ELR (cell line): ENCODE measurements around the gene TMEM131L.
A peak's percentile ranks its signal among the peaks of the same experiment; 100 is the strongest.
"Not testable (repeated sequence)": the region's sequence is repeated elsewhere in the genome, so short reads cannot be mapped to it uniquely, and the experiment has no call there.

Source experiments
- DNase-seq: peaks from one replicate; pipeline ENCODE4 v3.0.0-alpha.2; 2015; ENCODE audit warnings: low read depth

The TMEM131L gene

GRCh38 chr4:153466081-153466948, at the start of gene TMEM131L:
TSS of gene TMEM131L (plus strand) at chr4:153466360. CDS start at chr4:153466398, 38 bp downstream.
- DNase-seq, result peak; percentile 74

- DNase-seq, result not testable (repeated sequence)
These were observed 49.7 kb upstream of the TMEM131L start for GRCh38 chr4:153416456-153416855.

- peak; percentile 61 for DNase-seq
These were observed 48.0 kb upstream of the TMEM131L start for GRCh38 chr4:153418121-153418520.

GRCh38 chr4:153418558-153418957, 47.6 kb upstream of the TMEM131L start:
- DNase-seq, result peak; percentile 43

- no peak for DNase-seq
These were observed 47.1 kb upstream of the TMEM131L start for GRCh38 chr4:153419029-153419428.

- DNase-seq, result no peak
These were observed 46.4 kb upstream of the TMEM131L start for GRCh38 chr4:153419673-153420278.

DNA sequence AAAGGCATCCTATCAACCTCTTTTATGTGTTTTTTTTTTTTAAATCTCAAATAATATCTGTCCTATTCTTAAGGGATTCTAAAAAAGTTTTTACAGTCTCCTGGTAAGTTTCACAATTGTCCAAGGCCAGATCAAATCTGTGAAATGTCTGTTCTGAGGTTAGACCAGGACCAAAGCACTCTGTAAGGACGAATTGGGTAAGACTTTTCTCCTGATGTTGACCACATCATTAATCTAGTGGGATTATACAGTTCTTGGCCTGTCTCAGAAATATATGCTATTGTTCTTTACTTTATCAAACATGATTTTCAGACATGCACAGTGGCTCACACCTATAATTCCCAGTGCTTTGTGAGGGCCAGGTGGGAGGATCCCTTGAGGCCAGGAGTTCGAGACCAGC, 45.8 kb upstream of the TMEM131L start:
- DNase-seq, result no peak

DNA sequence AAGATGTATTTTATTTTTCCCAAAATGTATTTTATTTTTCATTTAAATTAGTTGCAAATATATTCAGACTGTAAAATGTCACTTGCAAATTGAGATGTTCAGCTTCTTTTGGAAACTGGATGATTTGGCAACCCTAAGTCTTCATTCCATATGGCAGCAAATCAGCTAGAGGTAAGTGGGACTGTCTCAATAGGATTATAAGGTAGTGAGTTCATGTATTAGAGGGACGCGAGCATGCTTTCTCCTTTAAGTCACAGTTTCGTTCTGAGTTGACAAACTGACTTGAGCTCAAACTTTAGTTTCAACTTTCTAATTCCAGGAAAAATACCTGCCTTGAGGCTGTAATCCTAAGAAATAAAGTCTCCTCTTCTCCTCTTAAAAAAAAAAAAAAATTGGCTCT, 44.2 kb upstream of the TMEM131L start:
- no peak for DNase-seq

DNA sequence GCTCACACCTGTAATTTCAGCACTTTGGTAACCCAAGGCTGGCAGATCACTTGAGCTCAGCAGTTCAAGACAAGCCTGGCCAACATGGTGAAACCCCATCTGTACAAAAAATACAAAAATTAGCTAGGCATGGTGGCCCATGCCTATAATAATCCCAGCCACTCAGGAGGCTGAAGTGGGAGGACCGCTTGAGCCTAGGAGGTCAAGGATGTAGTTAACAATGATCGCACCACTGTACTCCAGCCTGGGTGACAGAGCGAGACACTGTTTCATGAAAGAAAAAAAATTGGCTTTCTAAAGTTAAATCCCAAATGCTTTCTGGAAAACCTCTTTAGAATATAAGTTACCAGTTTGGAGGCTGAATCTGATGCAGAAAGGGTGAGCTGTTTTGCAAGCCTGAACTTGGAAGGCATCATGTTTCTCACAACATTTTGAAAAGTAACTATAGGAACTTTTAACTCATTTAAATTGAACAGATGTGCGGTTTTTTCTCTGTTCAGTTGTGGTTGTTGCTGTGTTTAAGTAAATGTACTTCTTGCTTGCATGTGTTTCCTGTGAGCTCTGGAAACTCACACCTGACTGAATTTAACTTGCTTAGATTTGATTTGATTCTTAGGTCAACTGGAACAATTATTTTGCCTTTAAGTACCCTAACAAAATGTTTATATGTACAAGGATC, 39.8 kb upstream of the TMEM131L start:
- DNase-seq, result no peak

GRCh38 chr4:153427363-153428071, 38.6 kb upstream of the TMEM131L start:
- DNase-seq, result peak; percentile 23

DNA sequence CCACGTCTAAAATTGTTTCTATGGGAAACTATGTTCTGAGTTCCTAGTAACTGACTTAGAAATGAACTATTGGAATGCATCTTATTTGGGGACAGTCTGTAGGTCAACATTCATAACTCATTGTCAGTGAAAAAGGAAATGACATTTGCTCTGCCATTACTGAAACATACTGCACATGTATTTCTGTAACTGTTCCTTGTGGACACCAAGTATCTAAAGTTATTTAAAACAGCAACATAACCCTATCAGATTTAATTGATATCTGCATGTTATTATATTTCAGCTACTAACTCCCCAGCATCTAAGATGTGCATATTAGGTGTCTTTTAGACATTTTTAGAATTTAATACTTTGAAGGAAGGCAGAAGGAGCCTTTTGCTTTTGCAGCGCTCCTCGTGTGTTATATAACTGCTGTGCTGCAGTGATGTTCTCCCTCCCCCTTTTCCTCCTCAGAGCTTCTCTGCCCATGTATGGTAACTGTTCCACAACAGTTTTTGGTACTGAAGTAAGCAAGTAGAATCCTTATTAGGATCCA, 37.2 kb upstream of the TMEM131L start:
- no peak for DNase-seq

GRCh38 chr4:153432965-153433753, 33.0 kb upstream of the TMEM131L start:
- DNase-seq, result peak; percentile 60

DNA sequence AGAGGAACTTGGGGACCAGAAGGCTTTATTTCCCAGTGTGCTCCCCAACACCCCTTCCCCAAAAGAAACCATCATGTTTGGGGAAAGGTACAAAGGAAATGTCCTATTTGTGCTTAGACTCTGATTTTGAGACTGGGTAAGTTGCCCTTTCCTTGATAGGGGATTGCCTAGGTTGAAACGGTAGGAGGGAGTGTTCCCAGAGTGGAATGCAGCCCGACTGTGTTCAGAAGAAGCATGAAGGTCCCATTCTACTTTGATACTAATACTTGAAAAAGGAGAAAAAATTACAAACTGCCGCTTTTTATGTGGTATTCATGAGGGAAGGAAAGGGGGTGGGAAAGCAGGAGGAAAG, 32.4 kb upstream of the TMEM131L start:
- DNase-seq, result no peak

- no peak for DNase-seq
These were observed 32.0 kb upstream of the TMEM131L start for GRCh38 chr4:153434190-153434589.

- no peak for DNase-seq
These were observed 27.0 kb upstream of the TMEM131L start for GRCh38 chr4:153438916-153439756.

DNA sequence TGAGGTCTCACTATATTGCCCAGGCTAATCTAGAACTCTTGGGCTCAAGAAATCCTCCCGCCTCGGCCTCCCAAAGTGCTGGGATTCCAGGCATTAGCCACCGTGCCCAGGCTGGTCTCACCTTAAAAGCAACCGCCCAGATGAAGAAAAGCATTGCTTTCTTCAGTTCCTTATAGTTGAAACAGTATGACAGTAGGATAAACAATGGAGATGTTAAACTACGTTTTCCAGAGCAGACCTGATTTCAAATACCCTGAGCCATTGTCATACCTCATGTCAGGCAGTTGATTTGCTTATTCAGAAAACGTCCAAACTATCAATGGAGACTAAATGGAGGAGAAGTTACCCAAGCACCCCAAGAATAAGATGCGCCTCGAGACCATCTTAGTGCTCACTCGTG, 26.3 kb upstream of the TMEM131L start:
- no peak for DNase-seq

DNA sequence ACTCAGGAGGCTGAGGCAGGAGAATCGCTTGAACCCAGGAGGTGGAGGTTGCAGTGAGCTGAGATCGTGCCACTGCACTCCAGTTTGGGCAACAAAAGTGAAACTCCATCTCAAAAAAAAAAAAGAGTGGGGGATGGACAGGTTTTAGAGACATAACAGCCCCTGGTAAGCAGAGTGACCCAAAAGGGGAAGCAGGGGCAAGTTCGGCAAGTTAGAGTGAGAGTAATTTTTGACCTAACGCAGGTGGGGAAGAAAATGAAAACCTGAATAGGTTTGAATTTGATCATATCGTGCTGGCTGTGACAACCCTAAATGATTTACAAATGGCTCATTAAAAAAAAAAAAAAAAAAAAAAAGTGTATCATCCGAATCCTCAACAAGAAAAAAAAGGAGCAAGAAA, 25.7 kb upstream of the TMEM131L start:
- no peak for DNase-seq

- no peak for DNase-seq
These were observed 18.8 kb upstream of the TMEM131L start for GRCh38 chr4:153447175-153447905.

- no peak for DNase-seq
These were observed 18.0 kb upstream of the TMEM131L start for GRCh38 chr4:153448003-153448731.
